GM12864 (cell line): Measurements from ENCODE around the gene FOLR1.
"Not testable (repeated sequence)": the region's sequence is repeated elsewhere in the genome, so short reads cannot be mapped to it uniquely, and the experiment has no call there.

Source experiments
- DNase-seq: peaks from one replicate; pipeline ENCODE4 v3.0.0-alpha.2; 2011; ENCODE audit warnings: low read depth
- H3K4me3 ChIP-seq: 2 replicates; pipeline ENCODE4 v1.5.1; 2011; ENCODE audit warnings: mild to moderate bottlenecking, low read depth, low read length, control low read depth
- TF ChIP-seq, protein P1 (sequence below): IDR thresholded peaks from 2 replicates; pipeline ENCODE4 v1.5.1; 2011; ENCODE audit warnings: low read depth, mild to moderate bottlenecking, moderate library complexity, low read length, control low read depth, inconsistent platforms; ENCODE audit errors: missing control alignments

FOLR1 gene

DNA sequence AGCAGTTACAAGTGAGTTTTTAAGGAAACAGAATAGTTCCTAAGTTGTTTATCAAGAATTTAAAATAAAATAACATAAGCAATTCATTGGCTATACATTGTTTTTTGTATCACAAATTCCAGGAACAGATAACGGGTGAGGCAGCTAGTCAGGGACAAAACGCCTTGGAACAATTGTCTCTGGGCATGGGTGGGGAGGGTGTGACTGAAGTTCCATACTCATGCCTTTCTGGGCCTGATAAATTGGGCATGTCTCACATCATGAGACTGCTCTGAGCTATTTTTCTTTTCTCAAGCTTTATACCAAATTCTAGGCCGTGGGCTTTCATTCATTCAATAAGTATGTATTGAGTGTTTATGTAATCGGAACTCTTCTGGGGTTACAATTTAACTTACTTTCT is 34.8 kb upstream of the FOLR1 start:
- no peak overlapping the region for H3K4me3 ChIP-seq
- TF ChIP-seq, protein P1, sequence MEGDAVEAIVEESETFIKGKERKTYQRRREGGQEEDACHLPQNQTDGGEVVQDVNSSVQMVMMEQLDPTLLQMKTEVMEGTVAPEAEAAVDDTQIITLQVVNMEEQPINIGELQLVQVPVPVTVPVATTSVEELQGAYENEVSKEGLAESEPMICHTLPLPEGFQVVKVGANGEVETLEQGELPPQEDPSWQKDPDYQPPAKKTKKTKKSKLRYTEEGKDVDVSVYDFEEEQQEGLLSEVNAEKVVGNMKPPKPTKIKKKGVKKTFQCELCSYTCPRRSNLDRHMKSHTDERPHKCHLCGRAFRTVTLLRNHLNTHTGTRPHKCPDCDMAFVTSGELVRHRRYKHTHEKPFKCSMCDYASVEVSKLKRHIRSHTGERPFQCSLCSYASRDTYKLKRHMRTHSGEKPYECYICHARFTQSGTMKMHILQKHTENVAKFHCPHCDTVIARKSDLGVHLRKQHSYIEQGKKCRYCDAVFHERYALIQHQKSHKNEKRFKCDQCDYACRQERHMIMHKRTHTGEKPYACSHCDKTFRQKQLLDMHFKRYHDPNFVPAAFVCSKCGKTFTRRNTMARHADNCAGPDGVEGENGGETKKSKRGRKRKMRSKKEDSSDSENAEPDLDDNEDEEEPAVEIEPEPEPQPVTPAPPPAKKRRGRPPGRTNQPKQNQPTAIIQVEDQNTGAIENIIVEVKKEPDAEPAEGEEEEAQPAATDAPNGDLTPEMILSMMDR: no peak
- no peak for DNase-seq

DNA sequence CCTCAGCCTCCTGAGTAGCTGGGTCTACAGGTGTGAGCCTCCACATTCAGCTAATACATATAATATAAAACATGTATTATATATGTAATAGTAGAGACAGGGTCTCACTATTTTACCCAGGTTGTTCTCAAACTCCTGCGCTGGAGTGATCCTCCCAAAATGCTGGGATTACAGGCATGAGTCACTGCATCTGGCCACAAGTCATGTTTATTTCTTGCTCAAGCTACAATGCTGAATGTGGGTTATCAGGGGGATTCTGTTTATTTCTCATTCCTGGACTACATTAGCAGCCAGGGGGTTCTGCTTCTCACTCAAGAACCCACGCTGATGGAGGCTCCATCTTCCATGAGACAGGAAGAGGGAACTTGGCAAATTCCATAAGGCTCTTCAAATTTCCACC is 31.6 kb upstream of the FOLR1 start:
- DNase-seq: no peak
- TF ChIP-seq, protein P1: no peak
- H3K4me3 ChIP-seq: no peak overlapping the region

DNA sequence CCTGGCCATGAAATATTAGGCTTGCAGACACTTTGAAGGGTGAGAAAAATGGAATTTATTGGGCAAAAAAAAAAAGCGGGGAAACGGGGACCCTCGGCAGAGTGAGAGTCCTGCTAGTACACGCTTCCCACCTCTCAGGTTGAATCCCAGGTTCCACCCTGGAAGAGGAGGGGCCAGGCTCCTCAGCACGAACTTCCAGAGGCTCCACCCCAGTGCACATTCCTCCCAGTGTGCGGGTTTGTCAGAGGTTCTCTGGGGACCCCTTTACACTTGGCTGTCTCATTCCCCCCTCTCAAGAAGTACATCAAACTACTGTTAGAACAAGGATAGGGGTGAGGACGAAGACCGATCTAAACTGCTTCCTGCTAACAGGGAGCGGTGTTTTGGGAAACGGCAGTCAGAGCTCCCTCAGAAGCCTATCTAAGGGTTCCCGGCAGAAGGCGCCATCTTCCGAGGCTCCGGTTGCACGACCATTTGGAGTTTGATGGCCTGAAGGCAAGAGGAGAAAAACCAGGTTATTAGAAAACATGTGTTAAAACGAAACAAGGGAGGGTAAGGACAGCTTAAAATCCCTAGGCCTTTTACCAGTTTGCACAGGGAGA is 28.9 kb upstream of the FOLR1 start:
- DNase-seq: no peak
- no peak overlapping the region for H3K4me3 ChIP-seq
- TF ChIP-seq, protein P1: no peak

DNA sequence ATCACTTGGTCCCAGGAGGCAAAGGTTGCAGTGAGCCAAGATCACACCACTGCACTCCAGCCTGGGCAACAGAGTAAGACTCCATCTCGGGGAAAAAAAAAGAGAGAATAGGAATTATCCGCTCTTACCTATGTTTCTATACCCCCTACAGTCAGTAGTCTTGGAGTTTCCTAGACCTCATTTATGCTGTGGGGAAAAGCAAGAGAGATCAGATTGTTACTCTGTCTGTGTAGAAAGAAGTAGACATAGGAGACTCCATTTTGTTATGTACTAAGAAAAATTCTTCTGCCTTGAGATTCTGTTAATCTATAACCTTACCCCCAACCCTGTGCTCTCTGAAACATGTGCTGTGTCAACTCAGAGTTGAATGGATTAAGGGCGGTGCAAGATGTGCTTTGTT is 27.8 kb upstream of the FOLR1 start:
- DNase-seq: not testable (repeated sequence)

DNA sequence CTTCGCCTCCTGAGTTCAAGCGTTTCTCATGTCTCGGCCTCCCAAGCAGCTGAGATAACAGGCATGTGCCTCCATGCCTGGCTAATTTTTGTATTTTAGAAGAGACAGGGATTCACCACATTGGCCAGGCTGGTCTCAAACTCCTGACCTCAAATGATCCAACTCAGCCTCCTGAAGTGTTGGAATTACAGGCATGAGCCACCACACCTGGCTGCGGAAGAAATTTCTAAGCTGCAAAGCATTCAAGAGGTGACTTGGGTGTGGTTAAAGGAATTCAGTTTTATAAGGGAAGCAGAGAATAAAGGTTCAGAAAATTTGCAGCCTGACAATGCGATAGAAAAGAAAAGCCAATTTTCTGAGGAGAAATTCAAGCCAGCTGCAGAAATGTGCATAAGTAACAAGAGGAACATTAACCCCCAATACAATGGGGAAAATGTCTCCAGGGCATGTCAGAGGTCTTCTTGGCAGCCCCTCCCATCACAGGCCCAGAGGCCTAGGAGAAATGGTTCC is 22.8 kb upstream of the FOLR1 start:
- not testable (repeated sequence) for DNase-seq, H3K4me3 ChIP-seq

More for the DNA sequence above, 27.8 kb upstream of the FOLR1 start:
- not testable (repeated sequence) for H3K4me3 ChIP-seq

DNA sequence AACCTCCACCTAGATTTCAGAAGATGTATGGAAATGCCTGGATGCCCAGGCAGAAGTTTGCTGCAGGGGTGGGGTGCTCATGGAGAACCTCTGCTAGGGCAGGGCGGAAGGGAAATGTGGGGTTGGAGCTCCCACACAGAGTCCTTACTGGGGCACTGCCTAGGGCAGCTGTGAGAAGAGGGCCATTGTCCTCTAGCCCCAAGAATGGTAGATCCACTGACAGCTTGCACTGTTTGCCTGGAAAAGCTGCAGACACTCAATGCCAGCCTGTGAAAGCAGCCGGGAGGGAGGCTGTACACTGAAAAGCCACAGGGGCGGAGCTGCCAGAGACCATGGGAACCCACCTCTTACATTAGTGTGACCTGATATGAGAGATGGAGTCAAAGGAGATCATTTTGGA is 22.2 kb upstream of the FOLR1 start:
- DNase-seq, H3K4me3 ChIP-seq: not testable (repeated sequence)

DNA sequence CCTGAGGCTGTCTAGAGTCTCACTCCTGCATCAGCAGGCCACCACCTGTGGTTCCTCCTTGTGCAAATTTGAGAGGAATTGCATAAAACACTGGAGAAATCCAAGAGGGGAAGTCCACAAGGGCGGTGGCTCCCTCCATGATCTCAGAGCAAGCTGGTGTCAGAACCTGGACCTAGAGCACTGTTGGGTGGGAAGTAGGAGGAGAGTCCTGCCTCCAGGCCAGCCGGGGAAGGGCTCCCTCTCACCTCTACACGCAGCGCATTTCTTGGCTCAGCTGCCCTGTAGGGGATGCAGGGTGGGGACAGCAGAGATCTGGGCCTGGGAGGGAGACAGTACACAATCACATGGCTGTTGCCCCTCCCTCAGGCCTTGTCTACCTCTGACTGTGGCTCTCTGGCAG is 19.9 kb upstream of the FOLR1 start:
- H3K4me3 ChIP-seq: not testable (repeated sequence)

DNA sequence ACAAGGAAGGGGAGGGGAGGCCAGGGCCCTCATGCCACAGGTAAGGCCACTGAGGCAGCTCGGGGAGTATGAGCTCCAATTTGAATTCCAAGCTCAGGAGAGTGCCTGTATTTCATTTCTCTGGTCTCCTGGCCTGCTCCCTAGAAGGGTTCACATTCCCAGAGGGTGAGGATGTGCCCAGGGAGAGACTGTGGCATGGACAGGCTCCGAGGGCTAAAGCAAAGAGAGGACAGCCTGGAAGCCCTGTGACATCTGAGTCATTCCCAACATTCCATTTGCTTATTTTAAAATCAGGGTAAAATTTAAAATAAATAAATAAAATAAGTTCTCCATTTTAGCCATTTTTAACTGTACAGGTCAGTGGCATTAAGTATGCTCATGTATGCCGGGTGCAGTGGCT is 18.6 kb upstream of the FOLR1 start:
- no peak for DNase-seq
- H3K4me3 ChIP-seq: no peak overlapping the region
- TF ChIP-seq, protein P1: no peak

More for the DNA sequence above, 19.9 kb upstream of the FOLR1 start:
- DNase-seq: not testable (repeated sequence)

DNA sequence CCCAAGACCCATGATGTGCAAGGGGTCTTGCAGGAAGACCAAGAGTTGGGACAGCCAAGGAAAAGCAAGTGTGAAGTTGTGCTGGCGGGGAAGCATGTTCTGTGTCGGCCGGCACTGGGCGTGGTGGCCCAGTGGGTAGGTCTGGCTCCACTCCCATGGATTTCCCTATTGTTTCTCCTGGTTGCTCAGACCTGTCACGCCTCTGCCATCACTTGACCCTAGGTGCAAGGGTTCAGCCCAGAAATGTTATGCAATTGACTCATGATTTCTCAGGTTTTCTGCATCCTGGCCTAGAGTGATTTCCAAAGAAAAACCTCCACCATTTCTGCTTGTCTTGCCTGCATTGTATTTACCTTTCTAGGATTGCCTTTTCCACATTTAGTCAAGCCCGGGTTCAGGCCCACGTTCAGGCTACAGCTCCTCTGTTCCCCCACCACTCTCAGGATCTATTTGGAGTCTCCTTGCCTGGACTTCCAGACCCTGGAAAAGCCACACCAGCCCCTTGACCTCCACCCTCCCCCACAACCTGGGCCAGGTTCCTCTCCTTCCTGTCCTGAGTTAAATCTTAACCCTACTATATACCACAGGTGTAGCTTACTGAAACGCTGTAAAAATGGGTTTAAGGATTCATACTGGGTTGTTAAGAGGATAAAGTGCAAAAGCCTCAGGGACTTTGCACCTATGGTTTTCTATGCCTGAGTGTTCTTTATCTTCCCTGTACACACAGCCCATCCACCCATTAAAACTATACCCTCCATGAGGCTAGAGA is 17.5 kb upstream of the FOLR1 start:
- H3K4me3 ChIP-seq: no peak overlapping the region
- no peak for DNase-seq
- TF ChIP-seq, protein P1: no peak
